Epithelial cell of proximal tubule (primary cell): ENCODE measurements around the gene G6PD. TPM values are rescaled to one million over a fixed set of nuclear protein-coding genes. Genes with fewer than 3 reads are reported as not detected.
A peak's percentile ranks its signal among the peaks of the same experiment; 100 is the strongest.

Experiments used
- DNase-seq: peaks from one replicate; pipeline ENCODE4 v3.0.0-alpha.2; 2011; ENCODE audit warnings: low read depth
- H3K4me3 ChIP-seq: 2 replicates; pipeline ENCODE4 v1.5.1; 2011; ENCODE audit warnings: low read depth, mild to moderate bottlenecking, low read length
- total RNA-seq: library from RNA; depleted of rRNA; stranded (reverse); fragments of >200 nt; gene quantifications from 2 replicates; pipeline ENCODE4 v1.2.3, GENCODE V29; 2015
- TF ChIP-seq, protein P1 (sequence below): conservative IDR thresholded peaks from 2 replicates; pipeline ENCODE4 v1.5.1; 2012; ENCODE audit warnings: low read depth, mild to moderate bottlenecking, low read length

Gene G6PD
- total RNA-seq, 1 donor from 2014 or later: 70.5 TPM

DNA sequence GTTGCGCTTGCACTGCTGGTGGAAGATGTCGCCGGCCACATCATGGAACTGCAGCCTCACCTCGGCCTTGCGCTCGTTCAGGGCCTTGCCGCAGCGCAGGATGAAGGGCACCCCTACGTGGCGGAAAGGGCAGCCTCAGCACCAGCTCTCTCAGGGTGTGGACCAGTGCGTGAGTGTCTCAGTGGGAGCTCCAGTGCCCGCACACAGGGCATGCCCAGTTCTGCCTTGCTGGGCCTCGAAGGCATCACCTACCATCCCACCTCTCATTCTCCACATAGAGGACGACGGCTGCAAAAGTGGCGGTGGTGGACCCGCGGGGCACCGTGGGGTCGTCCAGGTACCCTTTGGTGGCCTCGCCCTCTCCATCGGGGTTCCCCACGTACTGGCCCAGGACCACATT, 14.0 kb downstream of the G6PD start:
- TF ChIP-seq, protein P1, sequence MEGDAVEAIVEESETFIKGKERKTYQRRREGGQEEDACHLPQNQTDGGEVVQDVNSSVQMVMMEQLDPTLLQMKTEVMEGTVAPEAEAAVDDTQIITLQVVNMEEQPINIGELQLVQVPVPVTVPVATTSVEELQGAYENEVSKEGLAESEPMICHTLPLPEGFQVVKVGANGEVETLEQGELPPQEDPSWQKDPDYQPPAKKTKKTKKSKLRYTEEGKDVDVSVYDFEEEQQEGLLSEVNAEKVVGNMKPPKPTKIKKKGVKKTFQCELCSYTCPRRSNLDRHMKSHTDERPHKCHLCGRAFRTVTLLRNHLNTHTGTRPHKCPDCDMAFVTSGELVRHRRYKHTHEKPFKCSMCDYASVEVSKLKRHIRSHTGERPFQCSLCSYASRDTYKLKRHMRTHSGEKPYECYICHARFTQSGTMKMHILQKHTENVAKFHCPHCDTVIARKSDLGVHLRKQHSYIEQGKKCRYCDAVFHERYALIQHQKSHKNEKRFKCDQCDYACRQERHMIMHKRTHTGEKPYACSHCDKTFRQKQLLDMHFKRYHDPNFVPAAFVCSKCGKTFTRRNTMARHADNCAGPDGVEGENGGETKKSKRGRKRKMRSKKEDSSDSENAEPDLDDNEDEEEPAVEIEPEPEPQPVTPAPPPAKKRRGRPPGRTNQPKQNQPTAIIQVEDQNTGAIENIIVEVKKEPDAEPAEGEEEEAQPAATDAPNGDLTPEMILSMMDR: no peak
- no peak for DNase-seq
- H3K4me3 ChIP-seq: no peak overlapping the region

DNA sequence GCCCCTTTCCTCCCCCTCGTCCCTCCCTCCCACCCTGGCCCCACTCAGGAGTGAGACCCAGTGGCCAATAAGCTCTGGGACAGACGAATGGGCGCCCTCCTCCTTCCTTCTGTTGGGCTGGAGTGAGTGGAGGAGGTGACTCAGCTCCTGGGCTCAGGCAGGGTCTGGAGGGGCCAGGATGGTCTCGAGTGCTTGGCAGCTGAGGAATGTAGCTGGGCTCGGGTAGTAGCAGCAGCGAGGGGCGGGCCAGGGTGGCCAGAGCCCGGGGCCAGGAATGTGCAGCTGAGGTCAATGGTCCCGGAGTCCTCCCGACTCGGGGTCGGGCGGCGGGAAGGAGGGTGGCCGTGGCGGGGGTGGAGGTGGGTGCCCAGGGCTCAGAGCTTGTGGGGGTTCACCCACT, 15.0 kb downstream of the G6PD start:
- no peak overlapping the region for H3K4me3 ChIP-seq
- TF ChIP-seq, protein P1: no peak
- no peak for DNase-seq

- TF ChIP-seq, protein P1: no peak
- no peak overlapping the region for H3K4me3 ChIP-seq
- no peak for DNase-seq
Observed at GRCh38 chrX:154530286-154530685, 16.4 kb downstream of the G6PD start.

GRCh38 chrX:154529206-154529612, 17.4 kb downstream of the G6PD start:
- TF ChIP-seq, protein P1: no peak
- no peak for DNase-seq
- H3K4me3 ChIP-seq: no peak overlapping the region

- H3K4me3 ChIP-seq: peak overlapping the region; percentile 38
- TF ChIP-seq, protein P1: peak; percentile 55
- no peak for DNase-seq
Observed at GRCh38 chrX:154526901-154527675, 19.6 kb downstream of the G6PD start.

DNA sequence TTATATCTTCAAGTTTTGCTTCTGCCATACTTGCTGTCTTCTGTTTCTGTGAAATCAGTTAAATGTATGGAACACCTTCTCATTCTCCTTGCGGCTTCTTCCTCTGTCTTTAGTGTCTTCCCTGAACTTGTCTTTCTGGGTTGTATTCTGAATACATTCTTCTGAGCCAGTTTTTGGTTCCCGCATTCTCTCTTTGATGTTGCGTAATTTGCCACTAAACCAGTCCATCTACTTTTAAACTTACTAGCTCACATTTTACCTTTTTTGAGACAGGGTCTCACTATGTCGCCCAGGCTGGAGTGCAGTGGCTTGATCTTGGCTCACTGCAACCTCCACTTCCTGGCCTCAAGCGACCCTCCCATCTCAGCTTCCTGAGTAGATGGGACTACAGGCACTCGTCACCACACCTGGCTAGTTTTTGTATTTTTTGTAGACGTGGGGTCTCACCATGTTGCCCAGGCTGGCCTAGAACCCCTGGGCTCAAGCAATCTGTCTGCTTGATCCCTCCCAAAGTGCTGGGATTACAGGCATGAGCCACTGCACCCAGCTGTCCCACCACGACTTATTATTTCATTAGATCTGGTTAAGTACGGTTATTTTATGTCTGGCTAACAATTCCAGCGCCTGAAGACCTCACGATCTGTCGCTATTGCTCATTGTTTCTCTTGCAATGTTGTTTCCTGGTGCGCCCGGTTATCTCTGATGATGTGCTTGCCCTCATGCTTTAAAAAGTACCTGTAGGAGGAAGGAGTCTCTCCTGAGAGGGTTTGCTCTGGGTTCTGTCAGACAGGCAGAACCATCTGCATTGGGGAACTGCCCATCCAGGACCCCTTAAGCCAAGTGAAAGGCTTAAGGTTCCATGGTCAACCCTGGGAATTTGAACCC, 20.8 kb downstream of the G6PD start:
- DNase-seq: no peak
- TF ChIP-seq, protein P1: no peak
- H3K4me3 ChIP-seq: no peak overlapping the region
